ENCODE measurements around the gene SRCAP. TPM values are rescaled to one million over a fixed set of nuclear protein-coding genes. Genes with fewer than 3 reads are reported as not detected.
"Not testable (repeated sequence)": the region's sequence is repeated elsewhere in the genome, so short reads cannot be mapped to it uniquely, and the experiment has no call there.

Gene SRCAP
- total RNA-seq, 1 experiment from 2014 or later = 9.4 TPM

- H3K4me3 ChIP-seq = no peak overlapping the region
- no peak for DNase-seq (ENCODE audit: low read depth in 1 of 2, low spot score in 2 of 2)
- no peaks in the 10 kb centered on the region for H3K9me3 ChIP-seq (replicated peaks)
- no peaks in the 10 kb centered on the region for H3K27me3 ChIP-seq (replicated peaks)
- H3K4me1 ChIP-seq (replicated peaks) = no peaks in the 10 kb centered on the region
- no peak overlapping the region for H3K27ac ChIP-seq
- peaks cover 62% of the 10 kb centered on the region for H3K36me3 ChIP-seq
These were observed 29.7 kb upstream of the SRCAP start for GRCh38 chr16:30669026-30669902.

GRCh38 chr16:30669903-30670824 is 28.8 kb upstream of the SRCAP start:
- no peak for DNase-seq (ENCODE audit: low read depth in 1 of 2, low spot score in 2 of 2)
- H3K27me3 ChIP-seq (replicated peaks) = no peaks in the 10 kb centered on the region
- no peaks in the 10 kb centered on the region for H3K9me3 ChIP-seq (replicated peaks)
- no peak overlapping the region for H3K27ac ChIP-seq
- H3K4me1 ChIP-seq (replicated peaks) = no peaks in the 10 kb centered on the region
- no peak overlapping the region for H3K4me3 ChIP-seq
- H3K36me3 ChIP-seq = peaks cover 54% of the 10 kb centered on the region

GRCh38 chr16:30675143-30675542 is 23.8 kb upstream of the SRCAP start:
- no peaks in the 10 kb centered on the region for H3K4me1 ChIP-seq (replicated peaks)
- H3K36me3 ChIP-seq = peaks cover 7% of the 10 kb centered on the region
- no peak for DNase-seq (ENCODE audit: low read depth in 1 of 2, low spot score in 2 of 2)
- no peak overlapping the region for H3K27ac ChIP-seq
- H3K27me3 ChIP-seq (replicated peaks) = no peaks in the 10 kb centered on the region
- no peak overlapping the region for H3K4me3 ChIP-seq
- H3K9me3 ChIP-seq (replicated peaks) = no peaks in the 10 kb centered on the region

- H3K27me3 ChIP-seq (replicated peaks) = no peaks in the 10 kb centered on the region
- H3K9me3 ChIP-seq (replicated peaks) = no peaks in the 10 kb centered on the region
- H3K4me3 ChIP-seq = no peak overlapping the region
- no peak overlapping the region for H3K27ac ChIP-seq
- no peak for DNase-seq (ENCODE audit: low read depth in 1 of 2, low spot score in 2 of 2)
- H3K4me1 ChIP-seq (replicated peaks) = no peaks in the 10 kb centered on the region
- no peaks in the 10 kb centered on the region for H3K36me3 ChIP-seq
These were observed 20.9 kb upstream of the SRCAP start for GRCh38 chr16:30677931-30678585.

GRCh38 chr16:30678586-30678970 is 20.4 kb upstream of the SRCAP start:
- no peaks in the 10 kb centered on the region for H3K9me3 ChIP-seq (replicated peaks)
- no peak for DNase-seq (ENCODE audit: low read depth in 1 of 2, low spot score in 2 of 2)
- H3K4me1 ChIP-seq (replicated peaks) = no peaks in the 10 kb centered on the region
- no peaks in the 10 kb centered on the region for H3K36me3 ChIP-seq
- H3K4me3 ChIP-seq = no peak overlapping the region
- no peaks in the 10 kb centered on the region for H3K27me3 ChIP-seq (replicated peaks)
- no peak overlapping the region for H3K27ac ChIP-seq

- H3K36me3 ChIP-seq = no peaks in the 10 kb centered on the region
- H3K27me3 ChIP-seq (replicated peaks) = no peaks in the 10 kb centered on the region
- H3K9me3 ChIP-seq (replicated peaks) = no peaks in the 10 kb centered on the region
- no peaks in the 10 kb centered on the region for H3K4me1 ChIP-seq (replicated peaks)
- DNase-seq (ENCODE audit: low read depth in 1 of 2, low spot score in 2 of 2) = no peak
- no peak overlapping the region for H3K27ac ChIP-seq
- no peak overlapping the region for H3K4me3 ChIP-seq
These were observed 18.6 kb upstream of the SRCAP start for GRCh38 chr16:30680326-30680725.

GRCh38 chr16:30688701-30689100 is 10.3 kb upstream of the SRCAP start:
- H3K9me3 ChIP-seq (replicated peaks) = no peaks in the 10 kb centered on the region
- no peaks in the 10 kb centered on the region for H3K4me1 ChIP-seq (replicated peaks)
- H3K27ac ChIP-seq = no peak overlapping the region
- DNase-seq (ENCODE audit: low read depth in 1 of 2, low spot score in 2 of 2) = no peak
- no peaks in the 10 kb centered on the region for H3K27me3 ChIP-seq (replicated peaks)
- no peak overlapping the region for H3K4me3 ChIP-seq
- no peaks in the 10 kb centered on the region for H3K36me3 ChIP-seq

- no peaks in the 10 kb centered on the region for H3K27me3 ChIP-seq (replicated peaks)
- no peak for DNase-seq (ENCODE audit: low read depth in 1 of 2, low spot score in 2 of 2)
- H3K9me3 ChIP-seq (replicated peaks) = no peaks in the 10 kb centered on the region
- no peak overlapping the region for H3K4me3 ChIP-seq
- no peaks in the 10 kb centered on the region for H3K4me1 ChIP-seq (replicated peaks)
- H3K36me3 ChIP-seq = no peaks in the 10 kb centered on the region
- no peak overlapping the region for H3K27ac ChIP-seq
These were observed 7.1 kb upstream of the SRCAP start for GRCh38 chr16:30691907-30692306.

- Histone ChIP-seq H3K9me3 (replicated peaks) (no peaks in the 10 kb centered on the region), H3K4me1 (replicated peaks) (peaks cover 3% of the 10 kb centered on the region; the same call in 1 of the 2 replicates), H3K36me3 (no peaks in the 10 kb centered on the region), H3K4me3 (no peak overlapping the region), H3K27me3 (replicated peaks) (no peaks in the 10 kb centered on the region), H3K27ac (no peak overlapping the region)
- DNase-seq (ENCODE audit: low read depth in 1 of 2, low spot score in 2 of 2) = no peak
These were observed 6.4 kb upstream of the SRCAP start for GRCh38 chr16:30692396-30693064.

- Histone ChIP-seq H3K27ac (no peak overlapping the region), H3K9me3 (replicated peaks) (no peaks in the 10 kb centered on the region), H3K27me3 (replicated peaks) (no peaks in the 10 kb centered on the region), H3K36me3 (peaks cover 17% of the 10 kb centered on the region), H3K4me1 (replicated peaks) (peaks cover 11% of the 10 kb centered on the region), H3K4me3 (no peak overlapping the region)
- no peak for DNase-seq (ENCODE audit: low read depth in 1 of 2, low spot score in 2 of 2)
These were observed 3.9 kb upstream of the SRCAP start for GRCh38 chr16:30694926-30695693.

GRCh38 chr16:30696646-30697045 is 2.3 kb upstream of the SRCAP start:
- not testable (repeated sequence) for H3K27me3 ChIP-seq (replicated peaks); H3K9me3 ChIP-seq (replicated peaks); DNase-seq (ENCODE audit: low read depth in 1 of 2, low spot score in 2 of 2); H3K27ac ChIP-seq; H3K4me3 ChIP-seq
- Histone ChIP-seq H3K36me3 (peaks cover 33% of the 10 kb centered on the region), H3K4me1 (replicated peaks) (peaks cover 13% of the 10 kb centered on the region)

GRCh38 chr16:30697264-30698138 is 1.5 kb upstream of the SRCAP start:
- Histone ChIP-seq H3K27ac (peak overlapping the region; percentile 99), H3K4me1 (replicated peaks) (peaks cover 13% of the 10 kb centered on the region), H3K27me3 (replicated peaks) (no peaks in the 10 kb centered on the region), H3K9me3 (replicated peaks) (no peaks in the 10 kb centered on the region), H3K36me3 (peaks cover 39% of the 10 kb centered on the region), H3K4me3 (peak overlapping the region; percentile 80)
- no peak for DNase-seq (ENCODE audit: low read depth in 1 of 2, low spot score in 2 of 2)
